WTC11 (cell line): ENCODE data around the gene GSC. TPM values are rescaled to one million over a fixed set of nuclear protein-coding genes. Genes with fewer than 3 reads are reported as not detected.
A peak's percentile ranks its signal among the peaks of the same experiment; 100 is the strongest.

ENCODE experiments used
- ATAC-seq: fragments of 200-7000 bp; cut with Tn5 transposase; 2 replicates; pipeline ENCODE4 v1.10.0; 2021; ENCODE audit warnings: mild to moderate bottlenecking, moderate library complexity
- CTCF ChIA-PET: fragments of 300-600 bp; sonication (Branson Sonifier 250); formaldehyde crosslinking; loops from one replicate; lab custom pipeline; 2021; ENCODE audit warnings: antibody characterized with exemption; lab: Charles Lee
- POLR2A ChIA-PET: fragments of 350-600 bp; sonication (Branson Sonifier 250); formaldehyde crosslinking; loops from one replicate; lab custom pipeline; 2021; ENCODE audit warnings: antibody characterized with exemption; lab: Charles Lee
- DNase-seq: peaks from one replicate; pipeline ENCODE4 v3.0.0; 2021; ENCODE audit warnings: low spot score
- H3K27ac Mint-ChIP-seq: 2 replicates; pipeline ENCODE4 v1.8.0; 2021; ENCODE audit warnings: mixed read lengths
- H3K27me3 Mint-ChIP-seq: 2 replicates; pipeline ENCODE4 v1.8.0; 2021; ENCODE audit warnings: low read depth, mild to moderate bottlenecking, moderate library complexity, mixed read lengths
- H3K36me3 Mint-ChIP-seq: 2 replicates; pipeline ENCODE4 v1.8.0; 2021; ENCODE audit warnings: mixed read lengths
- H3K4me1 Mint-ChIP-seq: 2 replicates; pipeline ENCODE4 v1.8.0; 2022; ENCODE audit warnings: mixed read lengths
- H3K4me3 Mint-ChIP-seq: 2 replicates; pipeline ENCODE4 v1.8.0; 2021; ENCODE audit warnings: mild to moderate bottlenecking, moderate library complexity, mixed read lengths
- H3K9me3 Mint-ChIP-seq: 2 replicates; pipeline ENCODE4 v1.8.0; 2021; ENCODE audit warnings: mixed read lengths
- ATF1 ChIP-seq: sonication (generic); formaldehyde crosslinking; IDR thresholded peaks from 2 replicates; pipeline ENCODE4 v1.8.1; 2023; ENCODE audit warnings: mild to moderate bottlenecking, moderate library complexity, missing genetic modification reagents
- ATF3 ChIP-seq: sonication (generic); formaldehyde crosslinking; conservative IDR thresholded peaks from 2 replicates; pipeline ENCODE4 v1.8.1; 2022; ENCODE audit warnings: mild to moderate bottlenecking, missing genetic modification reagents
- CREB1 ChIP-seq: sonication (generic); formaldehyde crosslinking; IDR thresholded peaks from 2 replicates; pipeline ENCODE4 v1.8.0; 2023; ENCODE audit warnings: mild to moderate bottlenecking, missing genetic modification reagents
- E2F4 ChIP-seq: sonication (generic); formaldehyde crosslinking; IDR thresholded peaks from 2 replicates; pipeline ENCODE4 v1.8.1; 2022; ENCODE audit warnings: low read depth, mild to moderate bottlenecking, moderate library complexity, missing genetic modification reagents, borderline replicate concordance
- E2F5 ChIP-seq: sonication (generic); formaldehyde crosslinking; IDR thresholded peaks from 2 replicates; pipeline ENCODE4 v1.8.1; 2022; ENCODE audit warnings: mild to moderate bottlenecking, moderate library complexity, missing genetic modification reagents
- EMX1 ChIP-seq: fragments of 250-450 bp; sonication (Bioruptor Pico); IDR thresholded peaks from 2 replicates; pipeline ENCODE4 v1.8.0; 2021; ENCODE audit warnings: mild to moderate bottlenecking
- FOXJ3 ChIP-seq: sonication (generic); formaldehyde crosslinking; IDR thresholded peaks from 2 replicates; pipeline ENCODE4 v1.9.0; 2021; ENCODE audit warnings: missing genetic modification reagents, mild to moderate bottlenecking, borderline replicate concordance
- FOXP4 ChIP-seq: sonication (generic); formaldehyde crosslinking; IDR thresholded peaks from 2 replicates; pipeline ENCODE4 v1.8.0; 2022; ENCODE audit warnings: mild to moderate bottlenecking, missing genetic modification reagents
- GABPB1 ChIP-seq: sonication (generic); formaldehyde crosslinking; IDR thresholded peaks from 2 replicates; pipeline ENCODE4 v1.8.1; 2023; ENCODE audit warnings: mild to moderate bottlenecking, missing genetic modification reagents
- IRF1 ChIP-seq: sonication (generic); formaldehyde crosslinking; IDR thresholded peaks from 2 replicates; pipeline ENCODE4 v1.8.0; 2023; ENCODE audit warnings: missing genetic modification reagents
- JUN ChIP-seq: sonication (generic); formaldehyde crosslinking; IDR thresholded peaks from 2 replicates; pipeline ENCODE4 v1.8.0; 2023; ENCODE audit warnings: mild to moderate bottlenecking, missing genetic modification reagents
- OVOL2 ChIP-seq: fragments of 250-450 bp; sonication (Bioruptor Pico); IDR thresholded peaks from 2 replicates; pipeline ENCODE4 v1.9.0; 2021; ENCODE audit warnings: mild to moderate bottlenecking, borderline replicate concordance
- PRDM15 ChIP-seq: sonication (generic); formaldehyde crosslinking; IDR thresholded peaks from 2 replicates; pipeline ENCODE4 v1.8.0; 2022; ENCODE audit warnings: missing genetic modification reagents
- SMAD3 ChIP-seq: sonication (generic); formaldehyde crosslinking; IDR thresholded peaks from 2 replicates; pipeline ENCODE4 v1.8.0; 2022; ENCODE audit warnings: missing genetic modification reagents, mild to moderate bottlenecking, borderline replicate concordance
- TEAD4 ChIP-seq: sonication (generic); formaldehyde crosslinking; IDR thresholded peaks from 2 replicates; pipeline ENCODE4 v1.8.0; 2022; ENCODE audit warnings: mild to moderate bottlenecking, missing genetic modification reagents
- ZBTB21 ChIP-seq: sonication (generic); formaldehyde crosslinking; IDR thresholded peaks from 2 replicates; pipeline ENCODE4 v1.8.1; 2023; ENCODE audit warnings: mild to moderate bottlenecking, missing genetic modification reagents, borderline replicate concordance
- ZNF138 ChIP-seq: sonication (generic); formaldehyde crosslinking; conservative IDR thresholded peaks from 2 replicates; pipeline ENCODE4 v1.8.1; 2022; ENCODE audit warnings: mild to moderate bottlenecking, moderate library complexity, missing genetic modification reagents
- ZNF263 ChIP-seq: sonication (generic); formaldehyde crosslinking; IDR thresholded peaks from 2 replicates; pipeline ENCODE4 v1.8.1; 2022; ENCODE audit warnings: low read depth, mild to moderate bottlenecking, moderate library complexity, missing genetic modification reagents
- ZNF416 ChIP-seq: fragments of 250-450 bp; sonication (Bioruptor Pico); IDR thresholded peaks from 2 replicates; pipeline ENCODE4 v1.9.0; 2021; ENCODE audit warnings: mild to moderate bottlenecking, inconsistent platforms
- total RNA-seq: library from RNA; stranded (reverse); gene quantifications from 3 replicates; pipeline ENCODE4 v1.2.3, GENCODE V29; 2021

GSC gene
- total RNA-seq, 1 experiment from 2014 or later, result 4.4 TPM

GRCh38 chr14:94724993-94725392 lies 44.9 kb downstream of the GSC start (continued):
- TF ChIP-seq PRDM15 (no peak), ZNF138 (CRISPR knock-in tag) (no peak)

- Mint-ChIP-seq H3K27ac (no peak overlapping the region), H3K9me3 (no peaks in the 10 kb centered on the region), H3K4me1 (no peaks in the 10 kb centered on the region), H3K4me3 (no peak overlapping the region), H3K36me3 (no peaks in the 10 kb centered on the region), H3K27me3 (no peaks in the 10 kb centered on the region)
- ATAC-seq (peak; percentile 36; the same call in 1 of the 2 replicates), DNase-seq (no peak)
- ChIA-PET CTCF (no interaction called here), POLR2A (interaction anchor here (0.5 kb wide), 1 partner anchor 21 kb away, joined by 3 read pairs; no protein-coding TSS in a partner anchor)
- no peak for TF ChIP-seq CREB1 (CRISPR knock-in tag)
- TF ChIP-seq GABPB1 (CRISPR knock-in tag), result no peak
- TF ChIP-seq OVOL2, result no peak
- no peak for TF ChIP-seq ATF3
- no peak for TF ChIP-seq E2F5 (CRISPR knock-in tag)
- TF ChIP-seq JUN (CRISPR knock-in tag), result no peak
- TF ChIP-seq ZNF416 (CRISPR knock-in tag), result no peak
- no peak for TF ChIP-seq ATF1 (CRISPR knock-in tag)
- no peak for TF ChIP-seq EMX1
- no peak for TF ChIP-seq ZBTB21
- no peak for TF ChIP-seq IRF1 (CRISPR knock-in tag)
- TF ChIP-seq TEAD4 (CRISPR knock-in tag), result no peak
- no peak for TF ChIP-seq FOXJ3 (CRISPR knock-in tag)
- no peak for TF ChIP-seq SMAD3 (CRISPR knock-in tag)
- no peak for TF ChIP-seq E2F4 (CRISPR knock-in tag)
- no peak for TF ChIP-seq ZNF138 (CRISPR knock-in tag)
- no peak for TF ChIP-seq ZNF263 (CRISPR knock-in tag)
- no peak for TF ChIP-seq FOXP4 (CRISPR knock-in tag)
- TF ChIP-seq, all 79 proteins: peak for 0
Measured at GRCh38 chr14:94722397-94722796, 47.5 kb downstream of the GSC start.

Other genes starting within 250 kb of the GSC start
- 0.14 to 0.25 TPM in 2 of 3 replicates, not detected in the other for gene SERPINA4, start 208.7 kb downstream of the GSC start, total RNA-seq
- 1.5 to 3.2 TPM (median 2.2 TPM) in 3 replicates for gene SERPINA5, start 188.7 kb downstream of the GSC start, total RNA-seq
- gene SERPINA3, start 157.7 kb downstream of the GSC start, total RNA-seq, result 2.7 to 3.5 TPM (median 3.0 TPM) in 3 replicates